LNCaP clone FGC (cell line): ENCODE measurements around the gene TAX1BP1.

Source experiments
- DNase-seq: peaks from one replicate; pipeline ENCODE4 v3.0.0-alpha.2; 2011; ENCODE audit warnings: low read depth
- H3K4me3 ChIP-seq: 2 replicates; pipeline ENCODE4 v1.5.1; 2011; ENCODE audit warnings: mild to moderate bottlenecking, low read depth, low read length, control low read depth
- TF ChIP-seq, protein P1 (sequence below): IDR thresholded peaks from 2 replicates; pipeline ENCODE4 v1.5.1; 2012; ENCODE audit warnings: mild to moderate bottlenecking; ENCODE audit not compliant: control insufficient read depth, insufficient read depth; ENCODE audit errors: extremely low read depth

TAX1BP1 gene

GRCh38 chr7:27714831-27715444, 25.0 kb upstream of the TAX1BP1 start:
- TF ChIP-seq, protein P1, sequence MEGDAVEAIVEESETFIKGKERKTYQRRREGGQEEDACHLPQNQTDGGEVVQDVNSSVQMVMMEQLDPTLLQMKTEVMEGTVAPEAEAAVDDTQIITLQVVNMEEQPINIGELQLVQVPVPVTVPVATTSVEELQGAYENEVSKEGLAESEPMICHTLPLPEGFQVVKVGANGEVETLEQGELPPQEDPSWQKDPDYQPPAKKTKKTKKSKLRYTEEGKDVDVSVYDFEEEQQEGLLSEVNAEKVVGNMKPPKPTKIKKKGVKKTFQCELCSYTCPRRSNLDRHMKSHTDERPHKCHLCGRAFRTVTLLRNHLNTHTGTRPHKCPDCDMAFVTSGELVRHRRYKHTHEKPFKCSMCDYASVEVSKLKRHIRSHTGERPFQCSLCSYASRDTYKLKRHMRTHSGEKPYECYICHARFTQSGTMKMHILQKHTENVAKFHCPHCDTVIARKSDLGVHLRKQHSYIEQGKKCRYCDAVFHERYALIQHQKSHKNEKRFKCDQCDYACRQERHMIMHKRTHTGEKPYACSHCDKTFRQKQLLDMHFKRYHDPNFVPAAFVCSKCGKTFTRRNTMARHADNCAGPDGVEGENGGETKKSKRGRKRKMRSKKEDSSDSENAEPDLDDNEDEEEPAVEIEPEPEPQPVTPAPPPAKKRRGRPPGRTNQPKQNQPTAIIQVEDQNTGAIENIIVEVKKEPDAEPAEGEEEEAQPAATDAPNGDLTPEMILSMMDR, result no peak
- no peak overlapping the region for H3K4me3 ChIP-seq
- no peak for DNase-seq

DNA sequence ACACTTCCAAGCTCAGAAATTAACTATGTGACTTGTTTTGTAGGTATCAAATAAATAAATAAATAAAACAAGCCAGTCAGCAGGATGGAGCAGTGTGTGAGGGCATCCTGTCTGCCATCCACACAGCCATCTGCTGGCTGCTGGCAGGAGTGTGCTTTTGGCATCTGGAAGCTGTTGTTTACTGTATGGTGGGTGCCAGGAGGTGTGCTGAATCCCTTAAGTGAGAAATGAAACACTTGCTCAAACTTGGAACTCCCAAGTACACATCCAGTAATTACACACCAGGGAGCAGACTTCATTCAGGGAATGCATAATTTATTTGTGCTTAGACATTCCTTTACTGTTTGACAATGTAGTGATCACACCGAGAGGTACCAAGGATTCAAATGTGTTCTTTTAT, 16.9 kb upstream of the TAX1BP1 start:
- peak; percentile 54 for DNase-seq
- TF ChIP-seq, protein P1, result peak; percentile 35
- H3K4me3 ChIP-seq, result no peak overlapping the region

DNA sequence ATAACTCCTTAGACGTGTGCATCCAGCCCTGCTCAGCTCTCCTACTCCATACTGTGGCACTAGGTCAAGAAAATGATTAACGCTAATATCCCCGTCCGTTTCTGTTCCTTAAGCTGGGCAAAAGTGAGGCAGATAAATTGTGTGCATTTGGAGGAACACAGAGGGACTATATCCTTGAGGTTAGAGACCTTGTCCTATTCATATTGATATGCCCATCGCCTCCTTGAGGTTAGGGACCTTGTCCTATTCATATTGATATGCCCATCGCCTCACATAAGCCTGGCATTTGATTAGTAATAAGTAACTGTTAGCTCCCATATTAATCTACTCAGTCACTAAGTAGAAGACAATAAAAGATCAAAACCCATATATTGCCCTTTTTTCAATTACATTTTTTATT, 12.9 kb upstream of the TAX1BP1 start:
- TF ChIP-seq, protein P1, result no peak
- no peak for DNase-seq
- H3K4me3 ChIP-seq, result no peak overlapping the region

GRCh38 chr7:27730112-27730511, 9.8 kb upstream of the TAX1BP1 start:
- no peak overlapping the region for H3K4me3 ChIP-seq
- no peak for DNase-seq
- TF ChIP-seq, protein P1, result no peak

- TF ChIP-seq, protein P1, result no peak
- no peak overlapping the region for H3K4me3 ChIP-seq
- DNase-seq, result no peak
These were observed 5.4 kb upstream of the TAX1BP1 start for GRCh38 chr7:27734583-27734982.

DNA sequence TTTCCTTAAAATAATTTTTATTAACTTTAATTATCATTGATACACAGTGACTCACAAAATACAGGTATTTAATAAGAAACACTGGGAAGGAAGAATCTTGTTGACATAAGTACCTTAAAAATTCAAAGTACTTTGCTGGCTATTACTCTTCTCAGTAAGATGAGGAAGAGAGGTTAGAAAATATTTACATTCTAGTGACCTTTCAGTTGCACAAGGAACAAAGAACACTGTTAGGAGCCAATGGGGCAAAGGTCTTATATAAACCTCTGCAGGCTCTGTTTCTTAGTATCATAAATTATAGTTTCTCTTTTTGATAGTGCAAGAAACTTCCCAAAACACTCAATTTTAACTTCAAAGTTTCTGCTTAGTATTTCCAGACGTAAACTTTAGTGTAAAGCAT, 4.8 kb upstream of the TAX1BP1 start:
- no peak for DNase-seq
- no peak overlapping the region for H3K4me3 ChIP-seq
- TF ChIP-seq, protein P1, result no peak

- TF ChIP-seq, protein P1, result no peak
- DNase-seq, result no peak
- no peak overlapping the region for H3K4me3 ChIP-seq
These were observed 4.1 kb upstream of the TAX1BP1 start for GRCh38 chr7:27735831-27736230.
